Stimulated activated CD8-positive, alpha-beta memory T cell treated with anti-CD3 and anti-CD28 coated beads, Interleukin-12 subunit alpha, Interleukin-12 subunit beta, amount 100 ng/mL, for 4 hours (primary cell): ENCODE data around the gene DUSP15.
"Not testable (repeated sequence)": the region's sequence is repeated elsewhere in the genome, so short reads cannot be mapped to it uniquely, and the experiment has no call there.

ENCODE experiments used
- DNase-seq: peaks from one replicate; pipeline ENCODE4 v3.0.0-alpha.2; 2020; ENCODE audit warnings: low read depth

Gene DUSP15

GRCh38 chr20:31822421-31823330 is 47.7 kb downstream of the DUSP15 start:
- DNase-seq: peak; percentile 56

DNA sequence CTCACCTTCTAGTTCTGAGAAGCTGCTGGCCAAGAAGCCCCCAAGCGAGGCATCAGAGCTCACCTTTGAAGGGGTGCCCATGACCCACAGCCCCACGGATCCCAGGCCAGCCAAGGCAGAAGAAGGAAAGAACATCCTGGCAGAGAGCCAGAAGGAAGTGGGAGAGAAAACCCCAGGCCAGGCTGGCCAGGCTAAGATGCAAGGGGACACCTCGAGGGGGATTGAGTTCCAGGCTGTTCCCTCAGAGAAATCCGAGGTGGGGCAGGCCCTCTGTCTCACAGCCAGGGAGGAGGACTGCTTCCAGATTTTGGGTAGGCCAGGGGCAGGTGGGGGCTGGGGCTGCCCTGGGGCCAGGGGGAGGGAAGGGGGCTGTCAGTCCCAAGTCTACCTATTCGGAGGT is 48.9 kb downstream of the DUSP15 start:
- DNase-seq: no peak

- no peak for DNase-seq
These were observed 50.1 kb downstream of the DUSP15 start for GRCh38 chr20:31820228-31820627.

GRCh38 chr20:31819083-31819784 is 51.1 kb downstream of the DUSP15 start, which contains the start of gene MYLK2:
Gene MYLK2 (plus strand): TSS chr20:31819356. CDS start chr20:31819581, 225 bp downstream.
- DNase-seq: no peak

DNA sequence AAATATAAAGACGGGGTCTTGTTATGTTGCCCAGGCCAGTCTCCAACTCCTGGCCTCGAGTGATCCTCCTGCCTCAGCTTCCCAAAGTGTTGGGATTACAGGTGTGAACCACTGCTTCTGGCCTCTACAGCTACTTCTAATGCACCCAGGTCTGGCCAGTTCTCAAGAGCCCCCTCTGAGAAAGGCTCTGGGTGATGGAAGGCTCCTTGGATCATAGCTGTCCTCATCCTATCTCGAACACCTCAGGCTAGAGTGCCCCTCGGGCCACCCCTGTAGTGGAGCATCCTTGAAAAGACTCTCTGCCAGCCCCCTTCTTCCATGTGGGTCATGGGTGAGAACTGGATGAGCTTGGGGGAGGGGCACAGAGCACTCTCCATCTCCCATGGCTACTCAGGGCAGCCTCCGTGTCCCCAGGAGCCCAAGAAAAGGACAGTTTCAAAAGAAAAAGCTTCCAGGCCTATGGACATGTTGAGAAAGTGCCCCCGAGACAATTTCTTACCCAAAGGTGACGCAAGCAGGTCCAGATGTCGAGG is 51.9 kb downstream of the DUSP15 start:
- DNase-seq: no peak

DNA sequence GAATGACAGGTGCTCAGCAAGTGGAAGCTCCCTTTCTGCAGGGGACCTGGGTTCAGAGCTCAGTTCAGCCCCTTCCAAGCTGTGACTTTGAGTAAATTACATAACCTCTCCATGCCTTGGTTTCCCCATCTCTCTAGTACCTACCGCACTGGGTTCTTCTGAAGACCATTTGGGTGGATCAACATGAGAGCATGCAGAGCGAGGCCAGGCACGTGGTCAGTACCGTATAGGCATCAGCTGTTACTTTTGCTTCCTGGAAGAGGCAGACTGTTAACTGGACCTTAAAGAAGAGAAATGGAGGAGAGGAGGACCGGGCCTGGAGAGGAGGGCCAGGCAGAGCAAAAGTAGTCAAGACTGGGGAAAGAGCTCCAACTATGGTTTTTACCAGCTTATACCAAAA is 52.9 kb downstream of the DUSP15 start:
- no peak for DNase-seq

GRCh38 chr20:31816221-31816620 is 54.1 kb downstream of the DUSP15 start:
- no peak for DNase-seq

DNA sequence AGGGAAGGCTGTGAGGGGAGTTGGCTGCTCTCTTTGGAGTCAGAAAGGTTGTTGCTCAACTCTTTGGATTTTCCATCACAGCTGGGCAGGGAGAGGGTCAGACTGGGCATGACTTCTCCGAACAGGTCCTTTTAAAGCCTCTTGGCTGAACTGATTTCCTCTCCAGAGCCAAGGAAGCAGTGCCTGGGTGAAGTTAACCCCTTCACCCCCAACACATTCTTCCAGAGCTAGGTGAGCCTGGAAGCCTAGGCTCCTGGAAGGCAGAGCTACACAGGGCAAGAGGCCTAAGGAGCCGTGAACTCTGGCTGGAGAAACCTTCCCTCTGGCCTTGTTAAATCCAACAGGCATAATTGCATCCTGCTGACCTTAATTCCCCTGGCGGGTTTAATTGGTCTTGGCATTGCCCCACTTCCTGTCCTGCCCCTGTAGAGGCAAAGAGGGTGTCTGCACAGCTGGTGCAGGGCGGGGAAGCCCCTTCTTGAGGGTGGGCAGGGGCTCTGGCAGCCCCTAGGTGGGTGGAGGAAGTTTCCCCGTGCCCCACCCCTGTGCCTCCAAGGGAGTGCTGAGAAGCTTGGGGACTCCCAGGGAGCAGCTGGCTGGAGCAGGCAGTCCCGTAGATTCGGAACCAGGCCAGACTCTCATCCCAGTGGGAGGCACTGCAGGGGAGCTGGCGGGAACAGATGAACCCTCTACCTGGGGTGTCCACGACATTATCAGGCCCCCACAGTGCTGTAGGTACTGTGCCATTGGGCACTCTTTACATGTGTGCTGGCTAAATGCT is 54.7 kb downstream of the DUSP15 start:
- DNase-seq: no peak

DNA sequence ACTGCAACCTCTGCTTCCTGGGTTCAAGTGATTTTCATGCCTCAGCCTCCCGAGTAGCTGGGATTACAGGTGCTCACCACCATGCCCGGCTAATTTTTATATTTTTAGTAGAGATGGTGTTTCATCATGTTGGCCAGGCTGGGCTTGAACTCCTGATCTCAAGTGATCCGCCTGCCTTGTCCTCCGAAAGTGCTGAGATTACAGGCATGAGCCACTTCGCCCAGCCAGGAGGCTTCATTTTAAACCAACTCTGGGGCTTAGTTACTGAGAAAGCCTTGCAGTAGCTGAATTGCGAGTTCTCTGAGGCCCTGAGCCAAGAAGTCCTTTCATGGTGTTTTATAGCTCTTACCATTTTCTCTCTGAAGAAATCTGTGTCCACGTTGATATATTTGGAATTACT is 56.2 kb downstream of the DUSP15 start:
- not testable (repeated sequence) for DNase-seq

DNA sequence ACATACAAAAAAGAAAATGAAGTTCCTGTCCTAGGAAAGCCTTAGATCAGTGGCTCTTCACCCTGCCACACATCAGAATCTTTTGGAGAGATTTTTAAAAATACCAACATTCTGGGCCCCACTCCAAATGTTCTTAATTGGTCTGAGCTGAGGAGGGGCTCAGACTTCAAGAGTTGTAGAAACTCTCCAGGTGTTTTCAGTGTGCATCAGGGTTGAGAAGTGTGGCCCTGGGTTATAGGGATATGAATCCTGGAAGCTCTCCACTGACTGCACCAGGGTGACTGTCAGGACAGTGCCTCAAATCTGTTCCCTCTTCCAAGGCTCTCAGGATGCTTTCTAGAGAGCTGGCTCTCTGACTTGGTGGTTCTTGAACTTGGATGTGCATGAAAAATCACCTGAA is 56.7 kb downstream of the DUSP15 start:
- DNase-seq: no peak

- DNase-seq: no peak
These were observed 58.3 kb downstream of the DUSP15 start for GRCh38 chr20:31811796-31812728.

DNA sequence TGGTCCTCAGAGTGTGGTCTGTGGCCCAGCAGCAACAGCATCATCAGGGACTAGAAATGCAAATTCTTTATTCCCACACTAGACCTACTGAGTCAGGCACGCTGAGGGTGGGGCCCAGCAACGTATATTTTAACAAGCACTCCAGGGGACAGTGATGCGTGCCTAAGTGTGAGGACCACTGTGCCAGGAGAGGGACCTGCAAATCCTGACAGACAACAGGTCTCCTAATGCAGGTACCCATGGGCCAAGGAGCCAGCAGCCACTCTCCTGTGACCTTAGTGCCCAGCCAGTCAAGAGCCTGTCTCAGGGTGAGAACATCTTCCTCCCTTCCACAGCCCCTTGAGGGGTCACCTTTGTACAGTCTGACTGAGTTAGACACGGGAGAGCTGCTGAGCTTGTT is 59.1 kb downstream of the DUSP15 start:
- DNase-seq: no peak
